Ishikawa (cell line): ENCODE measurements around the gene TEX35.

Experiments
- CEBPB ChIP-seq: IDR thresholded peaks from 2 replicates; pipeline ENCODE4 v1.6.1; 2012
- EGR1 ChIP-seq: IDR thresholded peaks from 2 replicates; pipeline ENCODE4 v1.6.1; 2012
- EP300 ChIP-seq: IDR thresholded peaks from 2 replicates; pipeline ENCODE4 v1.6.1; 2012; ENCODE audit warnings: borderline replicate concordance
- FOXM1 ChIP-seq: IDR thresholded peaks from 2 replicates; pipeline ENCODE4 v1.6.1; 2012; ENCODE audit warnings: low read depth, borderline replicate concordance
- MAX ChIP-seq: IDR thresholded peaks from 2 replicates; pipeline ENCODE4 v1.6.1; 2012
- NFIC ChIP-seq: IDR thresholded peaks from 2 replicates; pipeline ENCODE4 v1.6.1; 2012
- RAD21 ChIP-seq: IDR thresholded peaks from 2 replicates; pipeline ENCODE4 v1.6.1; 2012; ENCODE audit warnings: low read depth
- REST ChIP-seq: IDR thresholded peaks from 2 replicates; pipeline ENCODE4 v1.6.1; 2012; ENCODE audit warnings: low read depth, mild to moderate bottlenecking
- TAF1 ChIP-seq: IDR thresholded peaks from 2 replicates; pipeline ENCODE4 v1.6.1; 2012; ENCODE audit warnings: low read depth, mild to moderate bottlenecking
- TCF12 ChIP-seq: IDR thresholded peaks from 2 replicates; pipeline ENCODE4 v1.6.1; 2012; ENCODE audit warnings: low read depth
- TEAD4 ChIP-seq: IDR thresholded peaks from 2 replicates; pipeline ENCODE4 v1.6.1; 2012
- YY1 ChIP-seq: IDR thresholded peaks from 2 replicates; pipeline ENCODE4 v1.6.1; 2012; ENCODE audit warnings: low read depth

GRCh38 chr1:178502330-178502714 is 10.6 kb upstream of the TEX35 start:
- TF ChIP-seq TCF12 (no peak), EP300 (no peak), RAD21 (no peak), NFIC (no peak), REST (no peak), TAF1 (no peak), YY1 (no peak), TEAD4 (no peak), EGR1 (no peak), MAX (no peak), CEBPB (no peak), FOXM1 (no peak)
